ENCODE results near the gene TRPC6.
"Not testable (repeated sequence)": the region's sequence is repeated elsewhere in the genome, so short reads cannot be mapped to it uniquely, and the experiment has no call there.

The TRPC6 gene

DNA sequence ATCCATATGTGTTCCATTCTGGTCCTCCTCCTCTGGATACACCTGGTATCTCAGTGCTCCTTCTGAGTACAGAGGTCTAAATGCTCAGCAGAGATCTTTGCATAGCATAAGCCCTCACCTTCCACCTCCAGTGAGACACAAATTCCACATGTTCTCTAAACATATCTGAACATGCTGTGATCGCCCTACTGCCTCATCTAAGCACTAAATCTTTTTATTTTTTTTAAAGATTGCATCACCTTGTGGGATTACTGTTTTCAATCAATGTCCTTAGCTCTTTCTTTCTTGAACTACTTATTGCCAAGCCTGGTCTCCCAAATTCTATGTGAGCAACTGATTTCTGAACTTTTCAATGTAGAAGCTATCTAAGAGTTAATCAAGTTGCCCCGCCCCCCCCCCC lies 113.4 kb downstream of the TRPC6 start:
- no peak overlapping the region for H3K4me3 ChIP-seq (ENCODE audit: low read depth, low read length)

DNA sequence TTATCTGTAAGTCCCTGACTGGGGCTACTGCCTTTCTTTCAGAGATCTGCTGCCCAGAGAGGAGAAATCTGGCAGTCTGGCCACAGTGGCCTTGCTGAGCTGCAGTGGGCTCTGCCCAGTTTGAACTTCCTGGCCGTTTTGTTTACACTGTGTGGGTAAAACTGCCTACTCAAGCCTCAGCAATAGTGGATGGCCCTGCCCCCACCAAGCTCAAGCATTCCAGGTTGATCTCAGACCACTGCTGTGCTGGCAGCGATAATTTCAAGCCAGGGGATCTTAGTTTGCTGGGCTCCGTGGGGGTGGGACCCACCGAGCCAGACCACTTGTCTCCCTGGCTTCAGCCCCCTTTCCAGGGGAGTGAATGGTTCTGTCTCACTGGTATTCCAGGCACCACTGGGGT lies 117.5 kb downstream of the TRPC6 start:
- DNase-seq (ENCODE audit: low read depth) = no peak
- TF ChIP-seq, protein P1, sequence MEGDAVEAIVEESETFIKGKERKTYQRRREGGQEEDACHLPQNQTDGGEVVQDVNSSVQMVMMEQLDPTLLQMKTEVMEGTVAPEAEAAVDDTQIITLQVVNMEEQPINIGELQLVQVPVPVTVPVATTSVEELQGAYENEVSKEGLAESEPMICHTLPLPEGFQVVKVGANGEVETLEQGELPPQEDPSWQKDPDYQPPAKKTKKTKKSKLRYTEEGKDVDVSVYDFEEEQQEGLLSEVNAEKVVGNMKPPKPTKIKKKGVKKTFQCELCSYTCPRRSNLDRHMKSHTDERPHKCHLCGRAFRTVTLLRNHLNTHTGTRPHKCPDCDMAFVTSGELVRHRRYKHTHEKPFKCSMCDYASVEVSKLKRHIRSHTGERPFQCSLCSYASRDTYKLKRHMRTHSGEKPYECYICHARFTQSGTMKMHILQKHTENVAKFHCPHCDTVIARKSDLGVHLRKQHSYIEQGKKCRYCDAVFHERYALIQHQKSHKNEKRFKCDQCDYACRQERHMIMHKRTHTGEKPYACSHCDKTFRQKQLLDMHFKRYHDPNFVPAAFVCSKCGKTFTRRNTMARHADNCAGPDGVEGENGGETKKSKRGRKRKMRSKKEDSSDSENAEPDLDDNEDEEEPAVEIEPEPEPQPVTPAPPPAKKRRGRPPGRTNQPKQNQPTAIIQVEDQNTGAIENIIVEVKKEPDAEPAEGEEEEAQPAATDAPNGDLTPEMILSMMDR (IDR thresholded peaks at IDR 0.05; ENCODE audit: control insufficient read depth, extremely low read depth, insufficient read depth) = no peak
- no peak overlapping the region for H3K4me3 ChIP-seq (ENCODE audit: low read depth, low read length)

More for the DNA sequence above, 113.4 kb downstream of the TRPC6 start:
- TF ChIP-seq, protein P1 (IDR thresholded peaks at IDR 0.05; ENCODE audit: control insufficient read depth, extremely low read depth, insufficient read depth) = no peak
- no peak for DNase-seq (ENCODE audit: low read depth)

DNA sequence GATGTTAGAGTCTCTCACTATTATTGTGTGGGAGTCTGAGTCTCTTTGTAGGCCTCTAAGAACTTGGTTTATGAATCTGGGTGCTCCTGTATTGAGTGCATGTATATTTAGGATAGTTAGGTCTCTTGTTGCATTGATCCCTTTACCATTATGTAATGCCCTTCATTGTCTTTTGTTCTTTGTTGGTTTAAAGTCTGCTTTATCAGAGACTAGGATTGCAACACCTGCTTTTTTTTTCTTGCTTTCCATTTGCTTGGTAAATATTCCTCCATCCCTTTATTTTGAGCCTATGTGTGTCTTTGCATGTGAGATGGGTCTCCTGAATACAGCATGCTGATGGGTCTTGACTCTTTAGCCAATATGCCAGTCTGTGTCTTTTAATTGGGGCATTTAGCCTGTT lies 119.4 kb downstream of the TRPC6 start:
- H3K4me3 ChIP-seq (ENCODE audit: low read depth, low read length); DNase-seq (ENCODE audit: low read depth): not testable (repeated sequence)

DNA sequence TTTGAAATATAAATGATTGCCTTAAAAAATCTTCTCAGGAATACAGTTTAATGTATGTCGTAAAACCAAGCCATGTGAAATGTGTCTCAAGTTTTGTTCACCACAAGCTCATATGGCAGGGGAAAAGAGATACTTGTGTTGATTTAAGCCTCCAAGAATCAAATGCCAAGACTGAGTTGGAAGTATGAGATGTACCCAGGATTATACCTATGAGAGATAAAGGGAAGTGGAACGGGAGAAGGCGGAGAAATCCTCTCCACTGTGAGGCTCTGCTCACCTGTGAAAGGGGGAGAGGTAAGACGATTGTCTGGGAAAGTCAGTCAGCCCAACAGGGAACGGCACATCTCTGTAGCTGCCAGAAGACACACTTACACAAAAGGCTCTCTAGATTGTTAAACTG lies 124.8 kb downstream of the TRPC6 start:
- H3K4me3 ChIP-seq (ENCODE audit: low read depth, low read length) = no peak overlapping the region

DNA sequence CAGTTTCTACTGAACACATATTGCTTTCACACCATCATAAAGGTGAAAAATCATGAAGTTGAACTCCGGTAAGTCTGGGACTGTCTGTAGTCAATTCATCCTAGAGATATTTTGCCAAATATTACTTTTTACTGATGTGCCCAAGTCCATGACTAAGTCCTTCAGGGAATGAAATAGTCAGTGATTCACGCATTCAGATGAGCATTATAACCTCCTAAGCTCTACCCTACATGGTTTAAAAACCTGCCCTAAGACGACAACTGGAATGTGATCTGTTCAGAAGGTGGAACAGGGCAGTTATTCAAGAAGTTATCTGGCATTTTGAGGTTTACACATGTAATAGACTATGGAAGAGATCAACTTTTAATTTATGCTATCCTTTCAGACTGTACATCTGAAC lies 125.6 kb downstream of the TRPC6 start:
- DNase-seq (ENCODE audit: low read depth) = no peak
- no peak overlapping the region for H3K4me3 ChIP-seq (ENCODE audit: low read depth, low read length)
- TF ChIP-seq, protein P1 (IDR thresholded peaks at IDR 0.05; ENCODE audit: control insufficient read depth, extremely low read depth, insufficient read depth) = no peak

More for the DNA sequence above, 124.8 kb downstream of the TRPC6 start:
- TF ChIP-seq, protein P1 (IDR thresholded peaks at IDR 0.05; ENCODE audit: control insufficient read depth, extremely low read depth, insufficient read depth) = no peak
- DNase-seq (ENCODE audit: low read depth) = no peak

DNA sequence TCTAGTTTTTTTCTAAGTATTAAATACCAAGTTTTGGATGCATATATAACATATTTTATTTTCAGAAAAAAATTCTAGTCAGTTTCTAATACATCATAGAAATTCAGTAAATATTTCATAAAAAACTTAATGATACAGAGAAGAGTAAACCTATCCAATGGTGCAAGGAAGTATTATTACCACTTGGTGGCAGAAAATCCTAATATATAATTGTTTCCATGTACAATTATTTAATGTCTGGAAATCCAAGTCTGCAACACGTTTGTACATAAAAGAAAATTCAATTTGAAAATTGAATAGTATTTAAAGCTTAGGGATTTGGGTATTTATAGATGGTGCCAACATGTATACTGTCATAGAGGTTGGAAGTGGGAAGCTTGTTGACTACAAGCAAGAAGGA lies 127.0 kb downstream of the TRPC6 start:
- DNase-seq (ENCODE audit: low read depth) = peak; percentile 8
- TF ChIP-seq, protein P1 (IDR thresholded peaks at IDR 0.05; ENCODE audit: control insufficient read depth, extremely low read depth, insufficient read depth) = peak; percentile 33
- no peak overlapping the region for H3K4me3 ChIP-seq (ENCODE audit: low read depth, low read length)

DNA sequence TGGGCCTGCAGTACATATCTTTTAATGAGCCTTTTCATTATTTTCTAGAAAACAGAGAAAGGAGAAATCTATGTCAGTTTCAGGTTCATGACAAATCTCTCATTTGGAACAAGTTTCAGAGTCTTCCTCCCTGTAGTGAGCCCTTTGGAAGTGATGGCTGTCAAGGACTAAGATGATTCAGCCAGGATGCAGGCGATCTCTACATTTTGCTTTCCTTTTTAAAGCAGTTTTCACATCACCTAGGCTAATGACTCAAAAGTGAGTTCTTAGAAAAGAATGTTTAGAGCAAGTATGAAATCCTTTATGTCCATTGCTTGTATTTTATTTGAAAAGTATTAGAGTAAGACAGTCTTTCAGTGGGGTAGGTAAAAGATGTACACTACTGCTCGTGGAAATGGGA lies 130.1 kb downstream of the TRPC6 start:
- DNase-seq (ENCODE audit: low read depth) = no peak
- TF ChIP-seq, protein P1 (IDR thresholded peaks at IDR 0.05; ENCODE audit: control insufficient read depth, extremely low read depth, insufficient read depth) = no peak

More for the DNA sequence above, 130.1 kb downstream of the TRPC6 start:
- H3K4me3 ChIP-seq (ENCODE audit: low read depth, low read length) = no peak overlapping the region
